RKO (cell line): ENCODE results near the gene CFLAR.
A peak's percentile ranks its signal among the peaks of the same experiment; 100 is the strongest.
"Not testable (repeated sequence)": the region's sequence is repeated elsewhere in the genome, so short reads cannot be mapped to it uniquely, and the experiment has no call there.

Source experiments
- DNase-seq: peaks from one replicate; pipeline ENCODE4 v3.0.0-alpha.2; 2016; ENCODE audit warnings: low spot score

The CFLAR gene

GRCh38 chr2:201118961-201119854, 3.2 kb downstream of the CFLAR start:
- DNase-seq, result peak; percentile 62

GRCh38 chr2:201122276-201122675, 6.3 kb downstream of the CFLAR start:
- no peak for DNase-seq

- DNase-seq, result no peak
Observed at GRCh38 chr2:201126308-201127151, 10.6 kb downstream of the CFLAR start.

GRCh38 chr2:201127152-201127511, 11.2 kb downstream of the CFLAR start:
- no peak for DNase-seq

- no peak for DNase-seq
Observed at GRCh38 chr2:201127570-201127969, 11.6 kb downstream of the CFLAR start.

- no peak for DNase-seq
Observed at GRCh38 chr2:201128033-201128432, 12.1 kb downstream of the CFLAR start.

- no peak for DNase-seq
Observed at GRCh38 chr2:201128933-201129505, 13.1 kb downstream of the CFLAR start.

GRCh38 chr2:201130524-201131186, 14.7 kb downstream of the CFLAR start:
- DNase-seq, result peak; percentile 42

GRCh38 chr2:201132518-201132917, 16.6 kb downstream of the CFLAR start:
- DNase-seq, result no peak

GRCh38 chr2:201135386-201135785, 19.4 kb downstream of the CFLAR start:
- no peak for DNase-seq

GRCh38 chr2:201136889-201137321, 20.9 kb downstream of the CFLAR start:
- DNase-seq, result no peak

GRCh38 chr2:201137505-201138400, 21.8 kb downstream of the CFLAR start:
- no peak for DNase-seq

- DNase-seq, result no peak
Observed at GRCh38 chr2:201138401-201138970, 22.5 kb downstream of the CFLAR start.

- not testable (repeated sequence) for DNase-seq
Observed at GRCh38 chr2:201138986-201139781, 23.2 kb downstream of the CFLAR start.

- DNase-seq, result no peak
Observed at GRCh38 chr2:201139836-201140604, 24.1 kb downstream of the CFLAR start.

- no peak for DNase-seq
Observed at GRCh38 chr2:201144101-201145051, 28.4 kb downstream of the CFLAR start.

GRCh38 chr2:201148434-201148990, 32.5 kb downstream of the CFLAR start:
- no peak for DNase-seq
